PC-9 (cell line): ENCODE measurements around the gene RPAP2.

Experiments used
- EZH2 ChIP-seq: fragments of 200-600 bp; sonication (generic); IDR thresholded peaks from 2 replicates; pipeline ENCODE4 v1.8.0; 2017; ENCODE audit warnings: antibody characterized with exemption, low read depth
- TF ChIP-seq, protein P1 (sequence below): fragments of 200-600 bp; sonication (generic); conservative IDR thresholded peaks from 2 replicates; pipeline ENCODE4 v1.6.1; 2017; ENCODE audit warnings: mixed run types, antibody characterized with exemption, mild to moderate bottlenecking, moderate library complexity

DNA sequence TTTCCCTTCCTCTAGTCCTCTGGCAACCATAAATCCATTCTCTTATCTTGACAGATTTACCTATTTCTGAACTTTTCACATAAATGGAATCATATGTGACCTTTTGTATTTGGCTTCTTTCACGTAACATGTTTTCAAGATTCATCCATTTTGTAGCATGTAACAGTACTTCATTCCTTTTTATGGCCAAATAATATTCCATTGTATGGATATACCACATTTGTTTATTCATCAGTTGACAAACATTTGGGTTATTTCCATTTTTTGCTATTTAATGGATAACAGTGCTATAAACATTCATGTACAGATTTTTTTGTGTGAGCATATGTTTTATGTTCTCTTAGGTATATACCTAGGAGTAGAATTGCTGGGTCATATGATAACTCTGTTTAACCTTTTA lies 54.0 kb downstream of the RPAP2 start:
- TF ChIP-seq, protein P1, sequence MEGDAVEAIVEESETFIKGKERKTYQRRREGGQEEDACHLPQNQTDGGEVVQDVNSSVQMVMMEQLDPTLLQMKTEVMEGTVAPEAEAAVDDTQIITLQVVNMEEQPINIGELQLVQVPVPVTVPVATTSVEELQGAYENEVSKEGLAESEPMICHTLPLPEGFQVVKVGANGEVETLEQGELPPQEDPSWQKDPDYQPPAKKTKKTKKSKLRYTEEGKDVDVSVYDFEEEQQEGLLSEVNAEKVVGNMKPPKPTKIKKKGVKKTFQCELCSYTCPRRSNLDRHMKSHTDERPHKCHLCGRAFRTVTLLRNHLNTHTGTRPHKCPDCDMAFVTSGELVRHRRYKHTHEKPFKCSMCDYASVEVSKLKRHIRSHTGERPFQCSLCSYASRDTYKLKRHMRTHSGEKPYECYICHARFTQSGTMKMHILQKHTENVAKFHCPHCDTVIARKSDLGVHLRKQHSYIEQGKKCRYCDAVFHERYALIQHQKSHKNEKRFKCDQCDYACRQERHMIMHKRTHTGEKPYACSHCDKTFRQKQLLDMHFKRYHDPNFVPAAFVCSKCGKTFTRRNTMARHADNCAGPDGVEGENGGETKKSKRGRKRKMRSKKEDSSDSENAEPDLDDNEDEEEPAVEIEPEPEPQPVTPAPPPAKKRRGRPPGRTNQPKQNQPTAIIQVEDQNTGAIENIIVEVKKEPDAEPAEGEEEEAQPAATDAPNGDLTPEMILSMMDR = no peak
- TF ChIP-seq EZH2 = no peak
